Ishikawa (cell line): ENCODE data around the gene SLC22A15.

Experiments used
- CEBPB ChIP-seq: IDR thresholded peaks from 2 replicates; pipeline ENCODE4 v1.6.1; 2012
- CREB1 ChIP-seq: IDR thresholded peaks from 2 replicates; pipeline ENCODE4 v1.6.1; 2012; ENCODE audit warnings: low read depth
- EGR1 ChIP-seq: IDR thresholded peaks from 2 replicates; pipeline ENCODE4 v1.6.1; 2012
- EP300 ChIP-seq: IDR thresholded peaks from 2 replicates; pipeline ENCODE4 v1.6.1; 2012; ENCODE audit warnings: borderline replicate concordance
- FOXM1 ChIP-seq: IDR thresholded peaks from 2 replicates; pipeline ENCODE4 v1.6.1; 2012; ENCODE audit warnings: low read depth, borderline replicate concordance
- MAX ChIP-seq: IDR thresholded peaks from 2 replicates; pipeline ENCODE4 v1.6.1; 2012
- NFIC ChIP-seq: IDR thresholded peaks from 2 replicates; pipeline ENCODE4 v1.6.1; 2012
- RAD21 ChIP-seq: IDR thresholded peaks from 2 replicates; pipeline ENCODE4 v1.6.1; 2012; ENCODE audit warnings: low read depth
- REST ChIP-seq: IDR thresholded peaks from 2 replicates; pipeline ENCODE4 v1.6.1; 2012; ENCODE audit warnings: low read depth, mild to moderate bottlenecking
- TAF1 ChIP-seq: IDR thresholded peaks from 2 replicates; pipeline ENCODE4 v1.6.1; 2012; ENCODE audit warnings: low read depth, mild to moderate bottlenecking
- TCF12 ChIP-seq: IDR thresholded peaks from 2 replicates; pipeline ENCODE4 v1.6.1; 2012; ENCODE audit warnings: low read depth
- TEAD4 ChIP-seq: IDR thresholded peaks from 2 replicates; pipeline ENCODE4 v1.6.1; 2012
- USF1 ChIP-seq: IDR thresholded peaks from 2 replicates; pipeline ENCODE4 v1.6.1; 2012
- YY1 ChIP-seq: IDR thresholded peaks from 2 replicates; pipeline ENCODE4 v1.6.1; 2012; ENCODE audit warnings: low read depth
- ZBTB7A ChIP-seq: IDR thresholded peaks from 2 replicates; pipeline ENCODE4 v1.6.1; 2012; ENCODE audit warnings: low read depth

The SLC22A15 gene

GRCh38 chr1:116024626-116025025 lies 48.3 kb downstream of the SLC22A15 start:
- TF ChIP-seq NFIC (no peak), FOXM1 (no peak), EP300 (no peak), USF1 (no peak), EGR1 (no peak), RAD21 (no peak), ZBTB7A (no peak), TAF1 (no peak), REST (no peak), MAX (no peak), CREB1 (no peak), CEBPB (no peak), YY1 (no peak), TEAD4 (no peak), TCF12 (no peak)

- TF ChIP-seq EGR1, result no peak
- TF ChIP-seq EP300, result no peak
- no peak for TF ChIP-seq MAX
- TF ChIP-seq REST, result no peak
- no peak for TF ChIP-seq TAF1
- no peak for TF ChIP-seq TCF12
- no peak for TF ChIP-seq TEAD4
- TF ChIP-seq CEBPB, result no peak
- no peak for TF ChIP-seq CREB1
- TF ChIP-seq USF1, result no peak
- TF ChIP-seq ZBTB7A, result no peak
- no peak for TF ChIP-seq YY1
- no peak for TF ChIP-seq FOXM1
- TF ChIP-seq NFIC, result no peak
- no peak for TF ChIP-seq RAD21
Measured at GRCh38 chr1:116026631-116027030, 50.3 kb downstream of the SLC22A15 start.

- TF ChIP-seq USF1 (no peak), CREB1 (no peak), ZBTB7A (no peak), TAF1 (no peak), CEBPB (no peak), REST (no peak), YY1 (no peak), RAD21 (no peak), EGR1 (no peak), FOXM1 (no peak)
Measured at GRCh38 chr1:116031302-116031835, 55.1 kb downstream of the SLC22A15 start.

- TF ChIP-seq NFIC (no peak), FOXM1 (no peak), TCF12 (no peak), CREB1 (no peak), EGR1 (no peak), EP300 (no peak)
Measured at GRCh38 chr1:116033322-116033721, 57.0 kb downstream of the SLC22A15 start.
